Endothelial cell of hepatic sinusoid (primary cell): ENCODE data around the gene C10orf105.

Experiments used
- in situ Hi-C: cut with HindIII; loops from 2 replicates; pipeline ENCODE4 v1.10.0; 2017; ENCODE audit warnings: low sequenced_read_pairs

Gene C10orf105

GRCh38 chr10:71719464-71720201, at the start of gene C10orf105:
Gene C10orf105 (minus strand): TSS chr10:71719778. CDS start chr10:71716337, 3,441 bp downstream.
- in situ Hi-C loops, result loop anchor here (5.0 kb wide), 1 partner anchor 48 kb away; no protein-coding TSS in a partner anchor

- in situ Hi-C loops, result loop anchor here (5.0 kb wide), 1 partner anchor 45 kb away; no protein-coding TSS in a partner anchor
Observed at GRCh38 chr10:71767420-71768035, 48.0 kb upstream of the C10orf105 start.

GRCh38 chr10:71766717-71767419, 47.3 kb upstream of the C10orf105 start:
- in situ Hi-C loops, result loop anchor here (5.0 kb wide), 1 partner anchor 45 kb away; no protein-coding TSS in a partner anchor

GRCh38 chr10:71765906-71766716, 46.5 kb upstream of the C10orf105 start:
- in situ Hi-C loops, result loop anchor here (5.0 kb wide), 1 partner anchor 44 kb away; no protein-coding TSS in a partner anchor

GRCh38 chr10:71765176-71765904, 45.8 kb upstream of the C10orf105 start:
- in situ Hi-C loops, result loop anchor here (5.0 kb wide), 1 partner anchor 43 kb away; no protein-coding TSS in a partner anchor

GRCh38 chr10:71763352-71764127, 44.0 kb upstream of the C10orf105 start:
- in situ Hi-C loops, result loop anchor here (5.0 kb wide), 1 partner anchor 74 kb away; no protein-coding TSS in a partner anchor

- in situ Hi-C loops, result loop anchor here (5.0 kb wide), 1 partner anchor 75 kb away; no protein-coding TSS in a partner anchor
Observed at GRCh38 chr10:71762324-71762723, 42.7 kb upstream of the C10orf105 start.

GRCh38 chr10:71761541-71762113, 42.0 kb upstream of the C10orf105 start:
- in situ Hi-C loops, result loop anchor here (5.0 kb wide), 1 partner anchor 76 kb away; no protein-coding TSS in a partner anchor

GRCh38 chr10:71761105-71761511, 41.5 kb upstream of the C10orf105 start:
- in situ Hi-C loops, result loop anchor here (5.0 kb wide), 1 partner anchor 76 kb away; no protein-coding TSS in a partner anchor

- in situ Hi-C loops, result no loop called here
Observed at GRCh38 chr10:71757399-71757922, 37.9 kb upstream of the C10orf105 start.

- in situ Hi-C loops, result no loop called here
Observed at GRCh38 chr10:71756311-71757191, 37.0 kb upstream of the C10orf105 start.

- in situ Hi-C loops, result no loop called here
Observed at GRCh38 chr10:71755179-71755879, 35.8 kb upstream of the C10orf105 start.

- in situ Hi-C loops, result no loop called here
Observed at GRCh38 chr10:71754562-71754961, 35.0 kb upstream of the C10orf105 start.

- in situ Hi-C loops, result no loop called here
Observed at GRCh38 chr10:71753960-71754505, 34.5 kb upstream of the C10orf105 start.

- in situ Hi-C loops, result no loop called here
Observed at GRCh38 chr10:71753091-71753959, 33.7 kb upstream of the C10orf105 start.
